ENCODE results near the gene SUGCT. TPM values are rescaled to one million over a fixed set of nuclear protein-coding genes. Genes with fewer than 3 reads are reported as not detected.
"Not testable (repeated sequence)": the region's sequence is repeated elsewhere in the genome, so short reads cannot be mapped to it uniquely, and the experiment has no call there.

SUGCT gene
- total RNA-seq, 3 donors from 2014 or later, result 2.3 to 4.5 (median 4.0) TPM

- Histone ChIP-seq H3K27ac (no peak overlapping the region), H3K4me1 (no peaks in the 10 kb centered on the region), H3K36me3 (no peaks in the 10 kb centered on the region), H3K27me3 (no peaks in the 10 kb centered on the region), H3K4me3 (no peak overlapping the region), H3K9me3 (no peaks in the 10 kb centered on the region)
- TF ChIP-seq POLR2AphosphoS5 (IDR thresholded peaks at IDR 0.05), result no peak
- no peak for TF ChIP-seq CTCF (IDR thresholded peaks at IDR 0.05)
- TF ChIP-seq POLR2A (IDR thresholded peaks at IDR 0.05), result no peak
- no peak for DNase-seq (ENCODE audit: low spot score in 2 of 2)
- intact Hi-C loops (cut with DNase I; ENCODE audit: low total_unique reads), result no loop called here
Measured at GRCh38 chr7:40211276-40212003, 76.6 kb downstream of the SUGCT start.

GRCh38 chr7:40213291-40213690, 78.5 kb downstream of the SUGCT start:
- intact Hi-C loops (cut with DNase I; ENCODE audit: low total_unique reads), result no loop called here
- TF ChIP-seq POLR2A (IDR thresholded peaks at IDR 0.05) (no peak), POLR2AphosphoS5 (IDR thresholded peaks at IDR 0.05) (no peak), CTCF (IDR thresholded peaks at IDR 0.05) (no peak)
- no peak for DNase-seq (ENCODE audit: low spot score in 2 of 2)

GRCh38 chr7:40213856-40214255, 79.1 kb downstream of the SUGCT start:
- Histone ChIP-seq H3K4me3 (no peak overlapping the region), H3K27ac (no peak overlapping the region), H3K9me3 (no peaks in the 10 kb centered on the region), H3K27me3 (no peaks in the 10 kb centered on the region), H3K4me1 (no peaks in the 10 kb centered on the region), H3K36me3 (no peaks in the 10 kb centered on the region)
- no peak for DNase-seq (ENCODE audit: low spot score in 2 of 2)
- intact Hi-C loops (cut with DNase I; ENCODE audit: low total_unique reads), result no loop called here
- no peak for TF ChIP-seq CTCF (IDR thresholded peaks at IDR 0.05)
- TF ChIP-seq POLR2AphosphoS5 (IDR thresholded peaks at IDR 0.05), result no peak
- no peak for TF ChIP-seq POLR2A (IDR thresholded peaks at IDR 0.05)

More at GRCh38 chr7:40213291-40213690, 78.5 kb downstream of the SUGCT start:
- Histone ChIP-seq H3K27ac (no peak overlapping the region), H3K4me3 (no peak overlapping the region), H3K9me3 (no peaks in the 10 kb centered on the region), H3K27me3 (no peaks in the 10 kb centered on the region), H3K36me3 (no peaks in the 10 kb centered on the region), H3K4me1 (no peaks in the 10 kb centered on the region)

GRCh38 chr7:40218612-40219011, 83.8 kb downstream of the SUGCT start:
- H3K27me3 ChIP-seq; H3K4me3 ChIP-seq; H3K36me3 ChIP-seq; H3K27ac ChIP-seq; H3K4me1 ChIP-seq; intact Hi-C loops (cut with DNase I; ENCODE audit: low total_unique reads); DNase-seq (ENCODE audit: low spot score in 2 of 2); H3K9me3 ChIP-seq: not testable (repeated sequence)

GRCh38 chr7:40219917-40220316, 85.1 kb downstream of the SUGCT start:
- Histone ChIP-seq H3K4me1 (no peaks in the 10 kb centered on the region), H3K4me3 (no peak overlapping the region), H3K27ac (no peak overlapping the region), H3K9me3 (no peaks in the 10 kb centered on the region), H3K36me3 (no peaks in the 10 kb centered on the region), H3K27me3 (no peaks in the 10 kb centered on the region)
- no peak for DNase-seq (ENCODE audit: low spot score in 2 of 2)
- TF ChIP-seq POLR2A (IDR thresholded peaks at IDR 0.05) (no peak), POLR2AphosphoS5 (IDR thresholded peaks at IDR 0.05) (no peak), CTCF (IDR thresholded peaks at IDR 0.05) (no peak)
- intact Hi-C loops (cut with DNase I; ENCODE audit: low total_unique reads), result no loop called here
